Tibial nerve (tissue), 4 donors: Measurements from ENCODE around the gene POLR3GL. TPM values are rescaled to one million over a fixed set of nuclear protein-coding genes. Genes with fewer than 3 reads are reported as not detected.

Experiments
- DNase-seq, 2 donors: peaks; one replicate each; pipeline ENCODE4 v3.0.0-alpha.2; 2019; ENCODE audit warnings: low spot score in 2 of 2
- H3K27ac ChIP-seq, 4 donors: fragments of 200-600 bp; sonication (generic) in 3 of 4; one replicate each; pipeline ENCODE4 v1.5.1; 2017 to 2019; ENCODE audit warnings: mild to moderate bottlenecking in 1 of 4
- H3K27me3 ChIP-seq, 2 donors: fragments of 200-600 bp; sonication (generic) in 1 of 2; one replicate each; pipeline versions ENCODE4 v1.5.1 to v1.6.0; 2017 to 2019
- H3K36me3 ChIP-seq, 3 donors: fragments of 200-600 bp; sonication (generic); one replicate each; pipeline ENCODE4 v1.5.1; 2018 to 2019
- H3K4me1 ChIP-seq, 4 donors: fragments of 200-600 bp; sonication (generic) in 3 of 4; one replicate each; pipeline ENCODE4 v1.5.1; 2017 to 2019
- H3K4me3 ChIP-seq, 4 donors: fragments of 200-600 bp; sonication (generic) in 3 of 4; one replicate each; pipeline ENCODE4 v1.5.1; 2017 to 2019; ENCODE audit warnings: mild to moderate bottlenecking in 1 of 4, moderate library complexity in 1 of 4
- H3K9me3 ChIP-seq, 4 donors: fragments of 200-600 bp; sonication (generic) in 3 of 4; one replicate each; pipeline ENCODE4 v1.5.1; 2017 to 2019
- CTCF ChIP-seq, 5 experiments: fragments of 200-600 bp in 3 of 5; fragments of 450-650 bp in 2 of 5; sonication (generic) in 3 of 5; IDR thresholded peaks; one replicate each; pipeline ENCODE4 v1.5.1; 2016 to 2019; ENCODE audit warnings: antibody characterized with exemption in 5 of 5, mild to moderate bottlenecking in 3 of 5, moderate library complexity in 2 of 5
- EP300 ChIP-seq, 2 donors: sonication (generic); formaldehyde crosslinking; IDR thresholded peaks; one replicate each; pipeline ENCODE4 v1.6.1; 2017; ENCODE audit warnings: antibody characterized with exemption in 2 of 2, mild to moderate bottlenecking in 1 of 2
- POLR2A ChIP-seq, 2 donors: fragments of 450-650 bp; IDR thresholded peaks; one replicate each; pipeline ENCODE4 v1.6.1; 2017; ENCODE audit warnings: antibody characterized with exemption in 2 of 2, mild to moderate bottlenecking in 2 of 2, moderate library complexity in 2 of 2
- WGBS, 2 donors: methylation state at CpG; one replicate each; pipeline ENCODE4 v1.1.5; 2018; 5-methylcytosine and 5-hydroxymethylcytosine counted together
- total RNA-seq, 4 donors: library from RNA; depleted of rRNA; stranded (reverse); fragments of >200 nt; gene quantifications; one replicate each; pipeline ENCODE4 v1.1.0, GENCODE V29; 2016

The POLR3GL gene
- total RNA-seq, 4 donors from 2014 or later, result 20.1 to 33.1 (median 28.9) TPM

- peak overlapping the region; percentile 50 to 79 (median 61) for H3K4me3 ChIP-seq
- no peaks in the 10 kb centered on the region for H3K27me3 ChIP-seq
- no peak for DNase-seq
- H3K9me3 ChIP-seq, result peaks cover 0 to 5% (median 0%) of the 10 kb centered on the region in 4 donors
- H3K36me3 ChIP-seq, result peaks cover 0 to 6% (median 0%) of the 10 kb centered on the region in 3 donors
- H3K27ac ChIP-seq, result peak overlapping the region; percentile 84 to 97 (median 94)
- WGBS, 2 donors, result 11 to 12% methylated on average over 17 to 23 of the region's 36 CpGs
- peaks cover 0 to 70% (median 27%) of the 10 kb centered on the region in 4 donors for H3K4me1 ChIP-seq
- TF ChIP-seq CTCF (IDR thresholded peaks at IDR 0.05), result no peak
- TF ChIP-seq EP300 (IDR thresholded peaks at IDR 0.05), result no peak
- TF ChIP-seq POLR2A (IDR thresholded peaks at IDR 0.05), result peak in 1 of 2 donors; percentile 22
Measured at GRCh38 chr1:145962157-145963102, 2.1 kb upstream of the POLR3GL start.

GRCh38 chr1:145963265-145964019 is 1.0 kb upstream of the POLR3GL start:
- 36 to 42% methylated on average over 5 of the region's 5 CpGs for WGBS, 2 donors
- peaks cover 0 to 8% (median 0%) of the 10 kb centered on the region in 4 donors for H3K9me3 ChIP-seq
- peaks cover 0 to 9% (median 0%) of the 10 kb centered on the region in 3 donors for H3K36me3 ChIP-seq
- no peak for DNase-seq
- H3K4me3 ChIP-seq, result peak overlapping the region; percentile 34 to 74 (median 60)
- H3K27me3 ChIP-seq, result no peaks in the 10 kb centered on the region
- peak overlapping the region; percentile 84 to 97 (median 91) for H3K27ac ChIP-seq
- peaks cover 0 to 66% (median 25%) of the 10 kb centered on the region in 4 donors for H3K4me1 ChIP-seq
- no peak for TF ChIP-seq CTCF (IDR thresholded peaks at IDR 0.05)
- no peak for TF ChIP-seq POLR2A (IDR thresholded peaks at IDR 0.05)
- no peak for TF ChIP-seq EP300 (IDR thresholded peaks at IDR 0.05)

GRCh38 chr1:145965119-145965744 is 742 bp downstream of the POLR3GL start:
- peaks cover 0 to 9% (median 0%) of the 10 kb centered on the region in 3 donors for H3K36me3 ChIP-seq
- TF ChIP-seq CTCF (IDR thresholded peaks at IDR 0.05) (no peak), POLR2A (IDR thresholded peaks at IDR 0.05) (no peak), EP300 (IDR thresholded peaks at IDR 0.05) (no peak)
- peaks cover 0 to 8% (median 0%) of the 10 kb centered on the region in 4 donors for H3K9me3 ChIP-seq
- H3K4me1 ChIP-seq, result peaks cover 0 to 50% (median 17%) of the 10 kb centered on the region in 4 donors
- WGBS, 2 donors, result 2% methylated on average over 5 of the region's 5 CpGs
- H3K4me3 ChIP-seq, result peak overlapping the region; percentile 34 to 74 (median 60)
- no peak for DNase-seq
- peak overlapping the region; percentile 84 to 97 (median 91) for H3K27ac ChIP-seq
- H3K27me3 ChIP-seq, result no peaks in the 10 kb centered on the region

GRCh38 chr1:145967288-145967687 is 2.8 kb downstream of the POLR3GL start:
- H3K27me3 ChIP-seq, result no peaks in the 10 kb centered on the region
- TF ChIP-seq POLR2A (IDR thresholded peaks at IDR 0.05), result no peak
- TF ChIP-seq EP300 (IDR thresholded peaks at IDR 0.05), result no peak
- TF ChIP-seq CTCF (IDR thresholded peaks at IDR 0.05), result no peak
- peaks cover 0 to 8% (median 0%) of the 10 kb centered on the region in 4 donors for H3K9me3 ChIP-seq
- DNase-seq, result no peak
- 90 to 100% methylated on average over 2 of the region's 2 CpGs for WGBS, 2 donors
- peaks cover 0 to 33% (median 15%) of the 10 kb centered on the region in 4 donors for H3K4me1 ChIP-seq
- peaks cover 0 to 9% (median 0%) of the 10 kb centered on the region in 3 donors for H3K36me3 ChIP-seq
- H3K4me3 ChIP-seq, result no peak overlapping the region
- no peak overlapping the region for H3K27ac ChIP-seq
